ENCODE measurements around the gene ZDHHC1.

Gene ZDHHC1

GRCh38 chr16:67397036-67397801 lies 19.1 kb downstream of the ZDHHC1 start:
- Mint-ChIP-seq H3K4me1 (peaks cover 5% of the 10 kb centered on the region), H3K27ac (no peak overlapping the region), H3K27me3 (peaks cover 15% of the 10 kb centered on the region), H3K36me3 (no peaks in the 10 kb centered on the region), H3K4me3 (no peak overlapping the region), H3K9me3 (no peaks in the 10 kb centered on the region)

GRCh38 chr16:67396159-67397035 lies 19.9 kb downstream of the ZDHHC1 start:
- no peak overlapping the region for H3K27ac Mint-ChIP-seq
- H3K4me1 Mint-ChIP-seq = peaks cover 5% of the 10 kb centered on the region
- no peaks in the 10 kb centered on the region for H3K9me3 Mint-ChIP-seq
- H3K36me3 Mint-ChIP-seq = no peaks in the 10 kb centered on the region
- no peak overlapping the region for H3K4me3 Mint-ChIP-seq
- peaks cover 13% of the 10 kb centered on the region for H3K27me3 Mint-ChIP-seq

- peaks cover 5% of the 10 kb centered on the region for H3K4me1 Mint-ChIP-seq
- H3K9me3 Mint-ChIP-seq = no peaks in the 10 kb centered on the region
- H3K27ac Mint-ChIP-seq = no peak overlapping the region
- H3K36me3 Mint-ChIP-seq = no peaks in the 10 kb centered on the region
- H3K4me3 Mint-ChIP-seq = no peak overlapping the region
- peaks cover 13% of the 10 kb centered on the region for H3K27me3 Mint-ChIP-seq
Measured at GRCh38 chr16:67395458-67396158, 20.7 kb downstream of the ZDHHC1 start.

GRCh38 chr16:67395105-67395457 lies 21.2 kb downstream of the ZDHHC1 start:
- Mint-ChIP-seq H3K4me1 (peaks cover 5% of the 10 kb centered on the region), H3K27ac (no peak overlapping the region), H3K36me3 (no peaks in the 10 kb centered on the region), H3K27me3 (peaks cover 13% of the 10 kb centered on the region), H3K4me3 (no peak overlapping the region), H3K9me3 (no peaks in the 10 kb centered on the region)

GRCh38 chr16:67394155-67395104 lies 21.8 kb downstream of the ZDHHC1 start:
- Mint-ChIP-seq H3K27me3 (peaks cover 13% of the 10 kb centered on the region), H3K4me3 (peak overlapping the region; percentile 64), H3K36me3 (no peaks in the 10 kb centered on the region), H3K9me3 (no peaks in the 10 kb centered on the region), H3K4me1 (peaks cover 5% of the 10 kb centered on the region), H3K27ac (no peak overlapping the region)

- Mint-ChIP-seq H3K27ac (no peak overlapping the region), H3K36me3 (no peaks in the 10 kb centered on the region), H3K9me3 (no peaks in the 10 kb centered on the region), H3K4me1 (peaks cover 5% of the 10 kb centered on the region), H3K4me3 (peak overlapping the region; percentile 64), H3K27me3 (peaks cover 13% of the 10 kb centered on the region)
Measured at GRCh38 chr16:67393788-67394154, 22.5 kb downstream of the ZDHHC1 start.

- Mint-ChIP-seq H3K27ac (no peak within 1 kb of the TSS), H3K36me3 (no peaks in the 10 kb centered on the region), H3K9me3 (no peaks in the 10 kb centered on the region), H3K27me3 (peaks cover 13% of the 10 kb centered on the region), H3K4me3 (peak within 1 kb of the TSS; percentile 64), H3K4me1 (peaks cover 5% of the 10 kb centered on the region)
Measured at GRCh38 chr16:67393111-67393787, 23.0 kb downstream of the ZDHHC1 start, which contains the start of gene TPPP3. TPPP3 (minus strand) TSS chr16:67393498; CDS start chr16:67391111, 2,387 bp downstream.

GRCh38 chr16:67392301-67393059 lies 23.8 kb downstream of the ZDHHC1 start:
- Mint-ChIP-seq H3K4me1 (peaks cover 5% of the 10 kb centered on the region), H3K36me3 (no peaks in the 10 kb centered on the region), H3K4me3 (no peak overlapping the region), H3K27ac (no peak overlapping the region), H3K27me3 (peaks cover 13% of the 10 kb centered on the region), H3K9me3 (no peaks in the 10 kb centered on the region)

GRCh38 chr16:67391424-67392300 lies 24.6 kb downstream of the ZDHHC1 start:
- Mint-ChIP-seq H3K36me3 (no peaks in the 10 kb centered on the region), H3K27ac (no peak overlapping the region), H3K4me1 (peaks cover 5% of the 10 kb centered on the region), H3K9me3 (no peaks in the 10 kb centered on the region), H3K4me3 (no peak overlapping the region), H3K27me3 (peaks cover 9% of the 10 kb centered on the region)

GRCh38 chr16:67390816-67391423 lies 25.4 kb downstream of the ZDHHC1 start:
- Mint-ChIP-seq H3K36me3 (no peaks in the 10 kb centered on the region), H3K27ac (no peak overlapping the region), H3K4me3 (no peak overlapping the region), H3K4me1 (peaks cover 5% of the 10 kb centered on the region), H3K9me3 (no peaks in the 10 kb centered on the region), H3K27me3 (peaks cover 9% of the 10 kb centered on the region)

- Mint-ChIP-seq H3K9me3 (no peaks in the 10 kb centered on the region), H3K27me3 (peaks cover 5% of the 10 kb centered on the region), H3K4me3 (no peak overlapping the region), H3K27ac (no peak overlapping the region), H3K4me1 (peaks cover 5% of the 10 kb centered on the region), H3K36me3 (no peaks in the 10 kb centered on the region)
Measured at GRCh38 chr16:67389911-67390815, 26.1 kb downstream of the ZDHHC1 start.

GRCh38 chr16:67388591-67388990 lies 27.7 kb downstream of the ZDHHC1 start:
- H3K27ac Mint-ChIP-seq = no peak overlapping the region
- no peaks in the 10 kb centered on the region for H3K36me3 Mint-ChIP-seq
- H3K9me3 Mint-ChIP-seq = no peaks in the 10 kb centered on the region
- no peaks in the 10 kb centered on the region for H3K27me3 Mint-ChIP-seq
- H3K4me3 Mint-ChIP-seq = no peak overlapping the region
- H3K4me1 Mint-ChIP-seq = no peaks in the 10 kb centered on the region
